Measurements from ENCODE around the gene ZNF423.

DNA sequence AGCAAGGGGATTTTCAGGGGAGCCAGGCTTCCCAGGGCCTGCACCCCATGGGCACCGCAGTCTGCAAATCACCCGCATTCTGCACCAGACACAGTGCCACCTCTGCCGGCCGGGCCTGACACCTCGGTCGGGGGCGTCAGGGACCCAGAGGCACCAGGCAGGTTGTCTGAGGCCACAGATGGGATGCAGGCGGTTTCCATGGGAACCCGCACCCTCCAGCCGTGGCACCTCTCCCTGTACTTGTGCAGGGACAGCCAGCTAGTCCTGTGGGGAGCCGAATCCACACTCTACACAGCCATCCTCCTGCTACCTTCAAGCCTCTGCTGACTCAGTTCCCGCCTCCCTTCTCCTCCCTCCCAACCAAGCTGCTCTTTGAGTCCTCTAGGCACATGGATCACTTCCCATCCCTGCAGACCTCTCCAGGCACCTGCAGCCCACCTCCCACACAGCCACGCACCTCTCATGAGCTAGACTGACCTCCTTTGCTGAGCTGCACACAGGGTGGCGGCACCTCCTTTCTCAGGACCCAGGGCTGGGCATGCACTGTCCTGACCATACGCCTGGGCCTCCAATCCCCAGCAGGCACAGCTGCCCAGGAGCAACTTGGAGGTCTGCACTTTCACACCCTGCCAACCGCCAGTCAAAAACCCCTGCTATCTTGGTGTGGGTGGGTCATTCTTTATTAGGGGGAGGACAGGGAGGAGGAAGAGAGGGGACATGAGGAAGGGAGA is 362.9 kb downstream of the ZNF423 start:
- TF ChIP-seq CTCF (IDR thresholded peaks at IDR 0.05; ENCODE audit: poor library complexity, severe bottlenecking), result no peak
- TF ChIP-seq, protein P1, sequence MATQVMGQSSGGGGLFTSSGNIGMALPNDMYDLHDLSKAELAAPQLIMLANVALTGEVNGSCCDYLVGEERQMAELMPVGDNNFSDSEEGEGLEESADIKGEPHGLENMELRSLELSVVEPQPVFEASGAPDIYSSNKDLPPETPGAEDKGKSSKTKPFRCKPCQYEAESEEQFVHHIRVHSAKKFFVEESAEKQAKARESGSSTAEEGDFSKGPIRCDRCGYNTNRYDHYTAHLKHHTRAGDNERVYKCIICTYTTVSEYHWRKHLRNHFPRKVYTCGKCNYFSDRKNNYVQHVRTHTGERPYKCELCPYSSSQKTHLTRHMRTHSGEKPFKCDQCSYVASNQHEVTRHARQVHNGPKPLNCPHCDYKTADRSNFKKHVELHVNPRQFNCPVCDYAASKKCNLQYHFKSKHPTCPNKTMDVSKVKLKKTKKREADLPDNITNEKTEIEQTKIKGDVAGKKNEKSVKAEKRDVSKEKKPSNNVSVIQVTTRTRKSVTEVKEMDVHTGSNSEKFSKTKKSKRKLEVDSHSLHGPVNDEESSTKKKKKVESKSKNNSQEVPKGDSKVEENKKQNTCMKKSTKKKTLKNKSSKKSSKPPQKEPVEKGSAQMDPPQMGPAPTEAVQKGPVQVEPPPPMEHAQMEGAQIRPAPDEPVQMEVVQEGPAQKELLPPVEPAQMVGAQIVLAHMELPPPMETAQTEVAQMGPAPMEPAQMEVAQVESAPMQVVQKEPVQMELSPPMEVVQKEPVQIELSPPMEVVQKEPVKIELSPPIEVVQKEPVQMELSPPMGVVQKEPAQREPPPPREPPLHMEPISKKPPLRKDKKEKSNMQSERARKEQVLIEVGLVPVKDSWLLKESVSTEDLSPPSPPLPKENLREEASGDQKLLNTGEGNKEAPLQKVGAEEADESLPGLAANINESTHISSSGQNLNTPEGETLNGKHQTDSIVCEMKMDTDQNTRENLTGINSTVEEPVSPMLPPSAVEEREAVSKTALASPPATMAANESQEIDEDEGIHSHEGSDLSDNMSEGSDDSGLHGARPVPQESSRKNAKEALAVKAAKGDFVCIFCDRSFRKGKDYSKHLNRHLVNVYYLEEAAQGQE (IDR thresholded peaks at IDR 0.05; ENCODE audit: borderline replicate concordance), result no peak
- TF ChIP-seq EP300 (conservative IDR thresholded peaks at IDR 0.05; ENCODE audit: poor library complexity, severe bottlenecking), result no peak
- no peak for TF ChIP-seq TAF1 (IDR thresholded peaks at IDR 0.05; ENCODE audit: low read depth)
- no peak for TF ChIP-seq POLR2AphosphoS5 (IDR thresholded peaks at IDR 0.05)
- no peak for TF ChIP-seq MXI1 (conservative IDR thresholded peaks at IDR 0.05; ENCODE audit: poor library complexity, severe bottlenecking)
- no peak for TF ChIP-seq EZH2 (IDR thresholded peaks at IDR 0.05; ENCODE audit: borderline replicate concordance, insufficient read depth, low read length, poor library complexity, severe bottlenecking)
- TF ChIP-seq RAD21 (conservative IDR thresholded peaks at IDR 0.05), result no peak
- TF ChIP-seq SMC3 (conservative IDR thresholded peaks at IDR 0.05; ENCODE audit: poor library complexity), result no peak
